GM12891 (cell line): ENCODE results near the gene NBDY.
A peak's percentile ranks its signal among the peaks of the same experiment; 100 is the strongest.

Experiments
- PAX5 ChIP-seq: IDR thresholded peaks from 2 replicates; pipeline ENCODE4 v1.6.1; 2011; ENCODE audit warnings: low read length, moderate library complexity, mild to moderate bottlenecking; ENCODE audit not compliant: insufficient read depth, severe bottlenecking
- POLR2A ChIP-seq: IDR thresholded peaks from 2 replicates; pipeline ENCODE4 v1.6.1; 2011; ENCODE audit warnings: low read depth, low read length, control low read depth
- POLR2AphosphoS5 ChIP-seq: IDR thresholded peaks from 2 replicates; pipeline ENCODE4 v1.6.1; 2011; ENCODE audit warnings: low read depth, low read length, control low read depth
- TAF1 ChIP-seq: IDR thresholded peaks from 2 replicates; pipeline ENCODE4 v1.6.1; 2011; ENCODE audit warnings: low read depth, low read length, control low read depth

GRCh38 chrX:56729152-56729850 lies at the start of gene NBDY:
- no peak; the same call in 1 of the 2 replicates for TF ChIP-seq POLR2AphosphoS5
- peak; percentile 17; the same call in 1 of the 2 replicates for TF ChIP-seq TAF1
- peak; percentile 57 for TF ChIP-seq POLR2A
- no peak for TF ChIP-seq PAX5
